Calu3 (cell line): ENCODE data around the gene LRRTM4. TPM values are rescaled to one million over a fixed set of nuclear protein-coding genes. Genes with fewer than 3 reads are reported as not detected.
"Not testable (repeated sequence)": the region's sequence is repeated elsewhere in the genome, so short reads cannot be mapped to it uniquely, and the experiment has no call there.

Experiments used
- BruUV-seq: library from RNA; stranded (reverse); fragments of 400-500 nt; replicated peaks from 2 replicates; lab custom pipeline; 2021; lab: Mats Ljungman, UMichigan
- CTCF ChIA-PET: fragments of 300-600 bp; sonication (Branson Sonifier 250); formaldehyde crosslinking; loops from one replicate; lab custom pipeline; 2022; ENCODE audit warnings: antibody characterized with exemption; lab: Charles Lee
- DNase-seq: peaks from one replicate; pipeline ENCODE4 v3.0.0; 2022
- H3K27ac Mint-ChIP-seq: one replicate; pipeline ENCODE4 v1.8.0; 2022; ENCODE audit warnings: mixed read lengths; ENCODE audit not compliant: unreplicated experiment
- H3K27me3 Mint-ChIP-seq: one replicate; pipeline ENCODE4 v1.8.0; 2022; ENCODE audit warnings: mixed read lengths; ENCODE audit not compliant: unreplicated experiment
- H3K36me3 Mint-ChIP-seq: one replicate; pipeline ENCODE4 v1.8.0; 2022; ENCODE audit warnings: mild to moderate bottlenecking, moderate library complexity, mixed read lengths; ENCODE audit not compliant: insufficient read depth, unreplicated experiment
- H3K4me1 Mint-ChIP-seq: one replicate; pipeline ENCODE4 v1.8.0; 2022; ENCODE audit warnings: mild to moderate bottlenecking, low read depth, mixed read lengths; ENCODE audit not compliant: unreplicated experiment
- H3K4me3 Mint-ChIP-seq: one replicate; pipeline ENCODE4 v1.8.0; 2022; ENCODE audit warnings: mild to moderate bottlenecking, low read depth, moderate library complexity, mixed read lengths; ENCODE audit not compliant: unreplicated experiment
- H3K9me3 Mint-ChIP-seq: one replicate; pipeline ENCODE4 v1.8.0; 2022; ENCODE audit warnings: low read depth, mixed read lengths; ENCODE audit not compliant: unreplicated experiment
- intact Hi-C: fragments of 100-400 bp; cut with micrococcal nuclease; formaldehyde crosslinking; loops from one replicate; pipeline ENCODE4 v1.10.0; 2022; ENCODE audit not compliant: unreplicated experiment
- total RNA-seq: library from RNA; stranded (reverse); gene quantifications from 2 replicates; pipeline ENCODE4 v1.2.3, GENCODE V29; 2022
- TF ChIP-seq, protein P1 (sequence below): fragments of 200-600 bp; IDR thresholded peaks from one replicate; pipeline ENCODE4 v1.8.0; 2022; ENCODE audit warnings: antibody characterized with exemption; ENCODE audit not compliant: unreplicated experiment

Gene LRRTM4
- total RNA-seq, 1 experiment from 2014 or later = not detected

DNA sequence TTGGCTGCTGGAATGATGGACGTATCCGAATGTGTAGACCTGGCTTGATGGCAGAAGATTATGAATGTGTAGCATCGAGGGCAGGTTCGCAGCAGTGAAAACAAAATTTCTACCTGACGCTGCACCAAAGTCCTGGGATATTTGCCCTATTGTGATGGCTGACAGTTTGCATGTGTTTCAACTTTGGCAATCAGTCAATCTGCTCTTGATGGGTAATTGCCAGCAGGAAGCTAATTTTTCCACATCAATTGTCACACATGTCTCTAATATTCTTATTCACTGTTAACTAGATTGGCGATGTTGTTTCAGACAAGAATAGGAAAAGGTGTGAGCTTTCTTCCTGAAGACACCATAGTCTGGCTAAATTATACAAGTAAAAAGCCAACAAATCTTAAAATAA, 821.3 kb downstream of the LRRTM4 start:
- DNase-seq = no peak
- Mint-ChIP-seq H3K9me3 (peaks cover 4% of the 10 kb centered on the region), H3K27me3 (no peaks in the 10 kb centered on the region), H3K27ac (no peak overlapping the region), H3K36me3 (no peaks in the 10 kb centered on the region), H3K4me1 (no peaks in the 10 kb centered on the region), H3K4me3 (no peak overlapping the region)
- TF ChIP-seq, protein P1, sequence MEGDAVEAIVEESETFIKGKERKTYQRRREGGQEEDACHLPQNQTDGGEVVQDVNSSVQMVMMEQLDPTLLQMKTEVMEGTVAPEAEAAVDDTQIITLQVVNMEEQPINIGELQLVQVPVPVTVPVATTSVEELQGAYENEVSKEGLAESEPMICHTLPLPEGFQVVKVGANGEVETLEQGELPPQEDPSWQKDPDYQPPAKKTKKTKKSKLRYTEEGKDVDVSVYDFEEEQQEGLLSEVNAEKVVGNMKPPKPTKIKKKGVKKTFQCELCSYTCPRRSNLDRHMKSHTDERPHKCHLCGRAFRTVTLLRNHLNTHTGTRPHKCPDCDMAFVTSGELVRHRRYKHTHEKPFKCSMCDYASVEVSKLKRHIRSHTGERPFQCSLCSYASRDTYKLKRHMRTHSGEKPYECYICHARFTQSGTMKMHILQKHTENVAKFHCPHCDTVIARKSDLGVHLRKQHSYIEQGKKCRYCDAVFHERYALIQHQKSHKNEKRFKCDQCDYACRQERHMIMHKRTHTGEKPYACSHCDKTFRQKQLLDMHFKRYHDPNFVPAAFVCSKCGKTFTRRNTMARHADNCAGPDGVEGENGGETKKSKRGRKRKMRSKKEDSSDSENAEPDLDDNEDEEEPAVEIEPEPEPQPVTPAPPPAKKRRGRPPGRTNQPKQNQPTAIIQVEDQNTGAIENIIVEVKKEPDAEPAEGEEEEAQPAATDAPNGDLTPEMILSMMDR = no peak
- BruUV-seq = no TSS peak
- intact Hi-C loops = no loop called here
- CTCF ChIA-PET = no interaction called here

DNA sequence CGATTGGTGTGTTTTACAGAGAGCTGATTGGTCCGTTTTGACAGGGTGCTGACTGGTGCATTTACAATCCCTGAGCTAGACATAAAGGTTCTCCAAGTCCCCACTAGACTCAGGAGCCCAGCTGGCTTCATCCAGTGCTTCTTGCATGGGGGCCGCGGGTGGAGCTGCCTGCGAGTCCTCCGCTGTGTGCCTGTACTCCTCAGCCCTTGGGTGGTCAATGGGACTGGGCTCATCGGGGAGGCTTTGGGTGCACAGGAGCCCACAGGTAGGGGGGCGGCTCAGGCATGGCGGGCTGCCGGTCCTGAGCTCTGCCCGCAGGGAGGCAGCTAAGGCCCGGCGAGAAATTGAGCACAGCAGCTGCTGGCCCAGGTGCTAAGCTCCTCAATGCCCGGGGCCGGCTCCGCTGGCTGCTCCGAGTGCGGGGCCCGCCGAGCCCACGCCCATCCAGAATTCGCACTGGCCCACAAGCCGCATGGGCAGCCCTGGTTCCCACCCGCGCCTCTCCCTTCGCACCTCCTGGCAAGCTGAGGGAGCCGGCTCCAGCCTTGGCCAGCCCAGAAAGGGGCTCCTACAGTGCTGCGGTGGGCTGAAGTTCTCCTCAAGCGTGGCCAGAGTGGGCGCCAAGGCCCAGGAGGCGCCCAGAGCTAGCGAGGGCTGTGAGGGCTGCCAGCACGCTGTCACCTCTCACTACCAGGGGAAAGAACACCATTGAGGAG, 824.0 kb downstream of the LRRTM4 start:
- BruUV-seq, H3K27me3 Mint-ChIP-seq, intact Hi-C loops, H3K4me1 Mint-ChIP-seq, DNase-seq, H3K4me3 Mint-ChIP-seq, H3K9me3 Mint-ChIP-seq, H3K27ac Mint-ChIP-seq, H3K36me3 Mint-ChIP-seq, CTCF ChIA-PET: not testable (repeated sequence)
